ENCODE results near the gene RAB10. TPM values are rescaled to one million over a fixed set of nuclear protein-coding genes. Genes with fewer than 3 reads are reported as not detected.
"Not testable (repeated sequence)": the region's sequence is repeated elsewhere in the genome, so short reads cannot be mapped to it uniquely, and the experiment has no call there.

Gene RAB10
- total and polyA plus RNA-seq, 9 of the 15 experiments (the other 6 are each of a cell fraction or from before 2014, with no cell fraction given): 25.1 to 214 (median 157) TPM

- not testable (repeated sequence) for H3K9me3 ChIP-seq (replicated peaks; ENCODE audit: control insufficient read depth, insufficient read depth, low read depth, low read length); FAIRE-seq
Observed at GRCh38 chr2:26088931-26089330, 55.0 kb downstream of the RAB10 start.

GRCh38 chr2:26089337-26089736 is 55.5 kb downstream of the RAB10 start:
- Histone ChIP-seq H3K4me2 (ENCODE audit: insufficient read depth, low read length) (no peak overlapping the region), H3K4me1 (replicated peaks in 1 of 2; ENCODE audit: control insufficient read depth in 2 of 2, insufficient read depth in 2 of 2, low read length in 2 of 2) (peaks cover 2 to 8% of the 10 kb centered on the region in 2 experiments; a peak in 4 of 5 replicates), H4K20me1 (replicated peaks; ENCODE audit: control insufficient read depth, insufficient read depth, low read length) (no peaks in the 10 kb centered on the region), H3K27ac (ENCODE audit: extremely low read depth, low read depth, low read length) (no peak overlapping the region), H3K79me2 (ENCODE audit: control insufficient read depth, insufficient read depth, low read length) (peaks cover 94% of the 10 kb centered on the region), H3K27me3 (ENCODE audit: control insufficient read depth in 2 of 2, insufficient read depth in 2 of 2, low read length in 2 of 2) (no peaks in the 10 kb centered on the region), H2AFZ (ENCODE audit: low read depth, low read length) (no peak overlapping the region), H3K9me3 (replicated peaks; ENCODE audit: control insufficient read depth, insufficient read depth, low read depth, low read length) (no peaks in the 10 kb centered on the region), H3K4me3 (no peak overlapping the region), H3K9me1 (ENCODE audit: control insufficient read depth, insufficient read depth, low read length) (no peaks in the 10 kb centered on the region), H3K9ac (ENCODE audit: insufficient read depth in 1 of 2, low read depth in 2 of 2, low read length in 2 of 2) (no peak overlapping the region), H3K36me3 (ENCODE audit: control insufficient read depth, insufficient read depth, low read length) (peaks cover 38% of the 10 kb centered on the region)
- no peak for TF ChIP-seq HMGN3 (IDR thresholded peaks at IDR 0.05; ENCODE audit: borderline replicate concordance, extremely low read depth, insufficient read length, low read depth, low read length)
- no peak for TF ChIP-seq GTF2F1 (IDR thresholded peaks at IDR 0.05; ENCODE audit: low read depth, low read length)
- TF ChIP-seq ZC3H11A (IDR thresholded peaks at IDR 0.05; ENCODE audit: low read depth, low read length): no peak
- TF ChIP-seq, protein P1, sequence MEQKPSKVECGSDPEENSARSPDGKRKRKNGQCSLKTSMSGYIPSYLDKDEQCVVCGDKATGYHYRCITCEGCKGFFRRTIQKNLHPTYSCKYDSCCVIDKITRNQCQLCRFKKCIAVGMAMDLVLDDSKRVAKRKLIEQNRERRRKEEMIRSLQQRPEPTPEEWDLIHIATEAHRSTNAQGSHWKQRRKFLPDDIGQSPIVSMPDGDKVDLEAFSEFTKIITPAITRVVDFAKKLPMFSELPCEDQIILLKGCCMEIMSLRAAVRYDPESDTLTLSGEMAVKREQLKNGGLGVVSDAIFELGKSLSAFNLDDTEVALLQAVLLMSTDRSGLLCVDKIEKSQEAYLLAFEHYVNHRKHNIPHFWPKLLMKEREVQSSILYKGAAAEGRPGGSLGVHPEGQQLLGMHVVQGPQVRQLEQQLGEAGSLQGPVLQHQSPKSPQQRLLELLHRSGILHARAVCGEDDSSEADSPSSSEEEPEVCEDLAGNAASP (IDR thresholded peaks at IDR 0.05): no peak
- no peak for TF ChIP-seq SP1 (CRISPR knock-in tag; IDR thresholded peaks at IDR 0.05)
- no peak for TF ChIP-seq DNMT1 (IDR thresholded peaks at IDR 0.05)
- TF ChIP-seq RBFOX2 (IDR thresholded peaks at IDR 0.05; ENCODE audit: low read depth, low read length): no peak
- CTCF ChIA-PET (ENCODE audit: low intra/inter-chr PET ratio): no interaction called here
- in situ Hi-C loops (cut with MboI): no loop called here
- BruUV-seq (replicated peaks): no TSS peak
- FAIRE-seq (no peak), ATAC-seq (no peak), DNase-seq (ENCODE audit: extremely low read depth in 1 of 4, low spot score in 3 of 4) (no peak)
- intact Hi-C loops (cut with micrococcal nuclease): loop anchor here (2.0 kb wide), 1 partner anchor 139 kb away; no protein-coding TSS in a partner anchor
- 92% methylated on average over 2 of the region's 2 CpGs for WGBS (ENCODE audit: insufficient coverage, low coverage, missing lambda C conversion rate)
- POLR2A ChIA-PET: no interaction called here

More at GRCh38 chr2:26088931-26089330, 55.0 kb downstream of the RAB10 start:
- BruUV-seq (replicated peaks); H3K27me3 ChIP-seq (ENCODE audit: control insufficient read depth in 2 of 2, insufficient read depth in 2 of 2, low read length in 2 of 2); H3K9me1 ChIP-seq (ENCODE audit: control insufficient read depth, insufficient read depth, low read length); H3K4me2 ChIP-seq (ENCODE audit: insufficient read depth, low read length); H4K20me1 ChIP-seq (replicated peaks; ENCODE audit: control insufficient read depth, insufficient read depth, low read length); H3K4me1 ChIP-seq (replicated peaks in 1 of 2; ENCODE audit: control insufficient read depth in 2 of 2, insufficient read depth in 2 of 2, low read length in 2 of 2); ATAC-seq; DNase-seq (ENCODE audit: extremely low read depth in 1 of 4, low spot score in 3 of 4); in situ Hi-C loops (cut with MboI); H3K9ac ChIP-seq (ENCODE audit: insufficient read depth in 1 of 2, low read depth in 2 of 2, low read length in 2 of 2); POLR2A ChIA-PET; H2AFZ ChIP-seq (ENCODE audit: low read depth, low read length); H3K4me3 ChIP-seq; CTCF ChIA-PET (ENCODE audit: low intra/inter-chr PET ratio); H3K27ac ChIP-seq (ENCODE audit: extremely low read depth, low read depth, low read length): not testable (repeated sequence)
- WGBS (ENCODE audit: insufficient coverage, low coverage, missing lambda C conversion rate): 88% methylated on average over 4 of the region's 4 CpGs
- Histone ChIP-seq H3K36me3 (ENCODE audit: control insufficient read depth, insufficient read depth, low read length) (peaks cover 41% of the 10 kb centered on the region), H3K79me2 (ENCODE audit: control insufficient read depth, insufficient read depth, low read length) (peaks cover 94% of the 10 kb centered on the region)
- intact Hi-C loops (cut with micrococcal nuclease): loop anchor here (1.0 to 2.0 kb wide), 2 partner anchors 56 to 138 kb away; no protein-coding TSS in a partner anchor
